GM21515 (cell line): ENCODE data around the gene NOD2.

Source experiments
- ATAC-seq: cut with Tn5 transposase; IDR thresholded peaks from one replicate; pipeline ENCODE4 v1.9.1; 2021; ENCODE audit not compliant: unreplicated experiment

Gene NOD2

DNA sequence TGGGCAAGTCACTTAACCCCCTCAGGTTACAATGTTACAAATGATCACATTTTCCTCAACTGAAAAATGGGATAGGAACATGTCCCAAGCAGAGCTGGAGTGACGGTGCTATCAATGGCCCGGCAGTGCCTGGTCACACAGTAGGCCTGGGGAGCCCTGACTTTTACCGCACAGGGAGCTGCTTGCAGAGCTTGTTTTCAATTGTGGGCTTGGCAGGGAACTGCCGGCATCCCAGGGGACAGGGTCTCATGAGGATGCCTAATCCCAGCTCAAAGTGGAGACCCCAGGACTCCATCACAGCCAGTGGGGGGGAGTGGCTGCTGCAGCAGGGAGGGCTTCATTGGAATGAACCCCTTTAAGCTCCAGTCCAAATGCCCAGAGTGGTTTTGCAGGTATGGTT is 23.7 kb upstream of the NOD2 start:
- ATAC-seq: no peak

DNA sequence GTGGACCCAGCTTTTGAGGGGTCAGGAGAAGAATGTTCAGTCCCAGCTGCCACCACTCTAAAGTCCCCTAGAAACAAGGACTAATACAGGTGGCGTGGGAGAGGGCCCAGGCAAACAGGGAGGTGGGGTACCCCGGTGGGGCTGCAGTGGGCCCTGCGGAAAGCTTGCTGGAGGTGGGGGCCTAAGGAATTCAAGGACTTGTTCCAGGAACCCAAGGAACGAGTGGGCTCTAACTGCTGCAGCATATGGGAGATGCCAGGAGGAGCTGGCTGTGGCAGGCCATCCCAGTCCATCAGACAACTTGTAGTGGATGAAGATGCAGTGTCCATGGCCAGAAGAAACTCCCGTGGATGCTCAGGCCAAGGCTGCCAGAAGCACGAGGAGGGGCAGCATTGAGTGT is 22.9 kb upstream of the NOD2 start:
- no peak for ATAC-seq

DNA sequence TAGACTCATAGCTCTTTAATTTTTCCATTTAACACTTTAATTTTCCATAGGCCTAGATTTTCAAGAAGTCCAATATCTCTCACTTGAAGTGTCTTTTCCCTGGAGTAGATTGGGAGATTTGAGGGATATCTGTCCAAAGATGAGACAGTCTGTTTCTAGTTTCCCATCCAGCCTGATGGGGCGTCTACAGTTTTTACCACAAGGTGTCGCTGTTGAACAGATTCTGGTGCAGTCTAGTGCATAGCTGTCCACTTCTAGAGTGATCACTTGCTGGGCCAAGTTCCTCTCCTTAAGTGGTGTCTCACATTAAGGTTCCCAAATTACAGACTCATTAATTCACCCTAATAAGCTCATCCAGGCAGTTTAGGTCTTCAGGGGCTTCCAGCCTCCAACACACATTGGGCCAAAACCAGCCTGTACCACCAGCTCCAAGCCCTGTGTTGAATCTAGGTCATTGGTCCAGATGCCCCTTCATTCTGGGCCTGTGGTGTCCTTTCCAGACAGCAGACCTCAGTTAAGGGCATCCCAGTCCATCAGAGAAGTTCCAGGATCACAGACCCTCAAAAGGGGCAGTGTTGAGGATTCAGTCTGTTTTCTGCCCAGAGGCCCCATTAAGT is 21.7 kb upstream of the NOD2 start:
- ATAC-seq: no peak

- ATAC-seq: no peak
Observed at GRCh38 chr16:50673496-50674275, 19.7 kb upstream of the NOD2 start.

- no peak for ATAC-seq
Observed at GRCh38 chr16:50674831-50675230, 18.6 kb upstream of the NOD2 start.

DNA sequence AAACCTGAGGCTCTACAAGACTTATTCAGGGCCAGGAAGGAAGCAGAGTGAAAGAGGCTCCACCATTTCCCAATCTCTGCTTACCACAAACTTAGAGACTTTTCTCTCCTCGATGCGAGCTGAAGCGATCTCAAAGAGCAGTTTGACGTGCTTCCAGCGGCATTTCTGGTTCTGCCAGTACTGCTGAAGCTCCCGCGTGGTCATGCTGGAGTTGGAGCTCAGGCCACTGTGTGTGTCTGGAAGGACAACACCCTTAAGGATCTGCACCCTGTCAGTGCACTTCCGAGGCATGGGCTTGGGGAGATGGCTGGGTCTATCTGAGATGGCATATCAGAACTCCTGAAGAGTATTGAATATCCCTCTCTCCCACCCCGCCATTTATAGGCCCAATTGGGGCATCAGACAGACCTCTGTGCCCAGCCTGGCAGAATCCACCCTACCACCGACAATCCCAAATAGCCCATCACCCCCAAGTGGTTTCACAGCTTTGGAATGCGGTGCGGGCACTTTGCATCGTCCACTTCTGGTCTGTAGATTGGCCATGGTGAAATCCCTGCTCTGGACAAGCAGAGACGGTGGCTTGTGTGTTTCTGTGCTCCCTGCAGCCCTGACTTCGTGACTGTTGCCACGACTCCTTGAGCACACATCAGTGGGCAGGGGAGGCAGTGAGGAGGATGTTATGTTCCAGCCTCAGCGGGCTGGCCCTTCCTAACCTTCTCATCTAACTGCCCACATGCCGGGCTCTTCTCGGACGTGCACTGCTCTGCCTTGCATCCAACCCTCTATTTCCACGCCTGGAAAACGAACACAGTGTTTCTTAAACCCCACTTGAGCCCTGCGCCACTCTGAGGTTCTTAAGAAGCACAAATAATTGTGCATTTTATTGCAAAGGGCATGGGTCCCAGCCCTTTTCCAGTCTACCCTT is 17.5 kb upstream of the NOD2 start:
- no peak for ATAC-seq

DNA sequence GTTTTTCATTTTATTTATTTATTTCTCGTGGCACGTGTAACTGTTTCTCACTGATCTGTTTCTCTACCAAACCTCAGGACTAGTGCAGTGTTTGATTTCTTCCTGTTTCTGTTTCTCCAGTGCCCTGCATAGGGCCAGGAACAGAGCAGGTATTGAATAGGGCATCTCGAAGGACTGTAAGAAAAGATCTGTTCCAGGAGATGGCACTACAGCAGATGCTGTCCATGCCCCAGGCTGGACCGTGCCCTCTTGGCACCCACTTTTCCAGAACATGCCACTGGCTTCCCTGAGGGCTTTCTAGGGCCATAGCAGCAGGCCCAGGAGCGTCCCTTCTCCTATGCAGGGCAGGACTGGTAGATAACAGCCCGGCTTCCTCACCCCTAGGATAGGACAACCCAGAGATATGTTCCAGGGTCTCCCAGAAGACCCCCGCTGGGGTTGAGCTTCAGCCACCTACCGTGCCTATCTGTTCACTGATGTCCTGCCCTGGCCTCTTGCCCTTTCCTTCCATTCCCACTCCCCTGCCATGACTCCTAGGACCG is 16.7 kb upstream of the NOD2 start:
- ATAC-seq: no peak

- ATAC-seq: no peak
Observed at GRCh38 chr16:50677351-50677750, 16.1 kb upstream of the NOD2 start.

GRCh38 chr16:50678531-50678930 is 14.9 kb upstream of the NOD2 start:
- no peak for ATAC-seq

DNA sequence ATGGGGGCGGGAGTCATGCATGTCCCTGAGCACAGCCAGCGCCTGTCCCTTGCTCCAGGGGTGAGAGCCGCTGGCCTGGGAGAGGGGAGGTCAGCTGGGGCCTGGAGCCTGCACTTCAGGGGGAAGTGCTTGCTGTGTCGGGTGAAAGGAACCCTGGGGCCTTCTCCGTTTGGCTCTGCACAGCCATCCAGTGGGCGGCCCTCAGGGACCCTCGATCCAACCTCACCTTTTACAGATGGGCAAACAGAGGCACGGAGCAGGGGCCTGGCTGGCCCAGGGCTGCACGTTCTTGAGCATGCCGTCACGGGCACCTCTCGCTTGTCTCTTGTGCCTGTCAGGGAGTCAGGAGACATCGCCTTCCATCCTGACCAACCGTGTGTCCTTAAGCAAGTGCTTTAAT is 14.1 kb upstream of the NOD2 start:
- no peak for ATAC-seq

GRCh38 chr16:50679676-50680555 is 13.5 kb upstream of the NOD2 start:
- ATAC-seq: no peak

DNA sequence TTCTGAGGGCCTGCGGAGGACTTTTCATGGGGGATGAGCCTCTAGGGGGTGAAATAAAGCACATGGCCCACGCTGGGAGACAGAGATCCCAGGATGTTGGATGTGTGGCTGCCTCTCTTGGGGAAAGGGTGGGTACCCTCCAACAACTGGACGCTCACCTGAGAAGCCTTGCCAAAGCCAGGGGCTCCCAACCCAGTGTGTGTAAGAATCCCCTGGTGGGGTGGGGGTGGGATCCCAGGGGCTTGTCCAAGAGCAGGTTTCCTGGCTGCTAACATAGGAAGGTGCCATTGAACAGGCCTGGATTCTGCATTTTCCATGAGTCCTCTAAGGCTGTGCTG is 12.9 kb upstream of the NOD2 start:
- no peak for ATAC-seq

DNA sequence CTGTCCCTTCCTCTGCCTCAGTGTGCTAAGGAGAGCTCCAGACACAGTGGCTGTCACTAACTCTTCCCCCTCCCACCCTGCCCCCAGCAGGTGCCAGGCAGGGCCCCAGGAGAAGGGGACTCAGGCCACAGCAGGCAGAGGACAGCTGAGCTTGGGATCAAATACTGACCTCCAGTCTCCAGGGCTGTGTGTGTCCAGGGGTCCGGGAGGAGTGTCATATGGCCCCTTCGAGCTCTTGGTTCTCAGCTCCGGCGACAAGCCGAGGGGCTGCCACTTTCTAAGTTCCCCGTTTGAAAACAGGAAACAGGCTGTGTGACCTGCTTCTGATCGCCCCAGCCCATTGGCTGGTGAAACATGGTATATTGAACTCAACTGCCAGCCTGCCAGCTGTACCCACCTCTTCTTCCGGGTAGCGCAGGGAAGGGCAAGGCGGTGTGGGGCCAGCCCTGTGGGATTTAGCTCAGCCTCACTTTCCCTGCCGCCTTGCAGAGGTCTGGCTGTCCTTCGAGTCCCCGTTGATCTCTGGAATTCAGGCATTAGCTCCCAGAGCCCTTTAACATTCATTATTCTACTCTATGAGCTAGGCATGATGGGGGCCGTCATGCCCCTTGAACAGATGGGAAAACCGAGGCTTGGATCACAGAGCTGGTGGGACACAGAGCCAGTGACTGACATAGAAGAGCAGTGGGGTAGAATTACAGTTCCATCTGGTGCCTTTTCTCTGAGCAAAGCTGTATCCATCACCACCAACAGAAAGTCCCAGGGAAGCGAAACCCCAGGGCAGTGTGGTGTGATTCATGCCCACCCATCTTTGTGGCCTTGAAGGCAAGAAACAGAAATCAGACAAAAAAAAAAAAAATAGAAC is 12.2 kb upstream of the NOD2 start, which contains the start of gene SNX20:
SNX20 (minus strand) TSS at position 292 of the 865 bp plus-strand sequence. CDS start 3,786 bp downstream, outside the sequence.
- peak; percentile 41 for ATAC-seq

DNA sequence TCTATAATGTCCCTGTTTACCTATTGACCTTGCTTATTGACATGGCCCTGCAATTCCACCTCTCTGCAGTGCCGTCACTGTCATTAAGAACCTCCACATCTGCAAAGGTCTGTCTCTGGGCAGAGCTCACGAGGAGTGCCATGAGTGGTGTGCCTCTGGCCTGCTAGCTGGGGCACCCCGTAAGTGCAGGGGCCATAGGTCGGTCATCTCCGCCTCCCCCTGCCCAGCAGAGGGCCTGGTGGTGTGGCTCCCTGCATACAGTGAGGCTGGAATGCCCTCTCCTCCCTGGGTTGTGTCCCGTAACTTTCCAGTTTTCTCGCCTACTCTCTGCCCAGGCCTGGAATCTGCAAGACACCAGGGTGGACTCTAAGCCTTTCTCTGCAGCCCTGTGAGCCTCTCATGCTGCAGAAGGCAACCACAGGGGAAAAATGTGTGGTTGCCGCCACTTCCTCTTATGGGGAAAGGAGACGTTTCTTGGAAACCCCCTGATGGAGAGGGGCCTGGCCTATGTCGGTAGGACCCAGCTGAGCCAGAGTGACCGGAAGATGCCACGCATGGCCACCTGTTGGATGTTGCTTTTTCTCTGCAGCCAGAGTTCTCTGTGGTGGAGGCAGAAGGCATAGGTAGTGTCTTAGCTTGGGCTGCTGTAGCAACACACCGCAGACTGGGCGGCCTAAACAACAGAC is 9.6 kb upstream of the NOD2 start:
- peak; percentile 61 for ATAC-seq

DNA sequence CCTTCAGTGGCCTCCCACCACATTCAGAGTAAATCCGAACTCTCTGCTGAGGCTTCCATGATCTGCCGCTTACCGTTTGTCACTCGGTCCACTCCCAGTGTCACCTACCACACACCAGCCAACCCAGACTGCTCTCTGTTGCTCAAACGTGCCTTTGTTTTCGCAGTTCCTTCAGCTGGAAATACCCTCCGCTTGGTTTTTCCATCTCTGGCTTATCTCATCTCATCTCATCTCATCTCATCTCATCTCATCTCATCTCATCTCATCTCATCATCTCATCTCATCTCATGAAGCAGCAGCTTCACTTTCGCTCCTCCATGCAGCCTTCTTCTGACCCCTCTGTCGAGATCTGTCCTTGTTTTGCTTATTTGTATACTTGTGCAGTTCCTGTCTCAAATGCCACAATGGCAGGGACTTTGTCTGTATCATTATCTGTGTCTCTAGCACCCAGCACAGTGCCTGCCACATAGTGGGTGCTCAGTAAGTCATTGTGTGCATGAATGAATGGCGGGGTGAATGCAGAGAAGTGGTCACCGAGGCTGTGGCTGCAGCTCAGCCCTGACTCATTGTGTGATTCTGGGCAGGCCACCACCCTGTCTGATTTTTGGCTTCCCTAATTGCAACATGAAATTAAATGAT is 8.5 kb upstream of the NOD2 start:
- ATAC-seq: no peak

DNA sequence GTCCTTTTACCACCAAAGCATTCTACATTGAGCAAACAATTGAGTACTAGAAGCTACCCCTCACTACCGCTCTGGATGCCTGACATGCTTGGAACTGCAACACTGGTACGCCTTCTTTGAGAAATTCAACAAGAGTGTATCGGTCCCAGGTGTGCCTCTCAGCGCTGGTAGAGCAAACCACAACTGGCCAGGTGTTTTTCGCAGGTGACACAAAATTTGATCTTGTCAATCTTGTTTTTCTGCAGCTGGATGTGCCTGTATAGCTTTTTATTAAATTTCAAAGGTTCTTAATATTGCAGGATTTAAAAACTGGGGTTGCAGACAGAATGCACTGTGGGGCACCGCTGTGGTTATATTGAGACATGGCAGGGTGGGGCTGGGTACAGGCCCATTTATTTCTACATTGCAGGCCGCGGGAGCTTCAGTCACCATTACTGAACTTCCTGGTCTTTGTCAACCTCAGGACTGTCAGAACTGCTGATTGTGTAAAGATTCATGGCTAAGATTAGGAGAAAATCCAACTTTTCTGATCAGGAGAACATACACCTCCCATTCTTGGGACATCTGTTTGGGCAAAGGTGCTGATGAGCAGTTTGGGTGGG is 7.8 kb upstream of the NOD2 start:
- ATAC-seq: no peak

- no peak for ATAC-seq
Observed at GRCh38 chr16:50688083-50688482, 5.3 kb upstream of the NOD2 start.

DNA sequence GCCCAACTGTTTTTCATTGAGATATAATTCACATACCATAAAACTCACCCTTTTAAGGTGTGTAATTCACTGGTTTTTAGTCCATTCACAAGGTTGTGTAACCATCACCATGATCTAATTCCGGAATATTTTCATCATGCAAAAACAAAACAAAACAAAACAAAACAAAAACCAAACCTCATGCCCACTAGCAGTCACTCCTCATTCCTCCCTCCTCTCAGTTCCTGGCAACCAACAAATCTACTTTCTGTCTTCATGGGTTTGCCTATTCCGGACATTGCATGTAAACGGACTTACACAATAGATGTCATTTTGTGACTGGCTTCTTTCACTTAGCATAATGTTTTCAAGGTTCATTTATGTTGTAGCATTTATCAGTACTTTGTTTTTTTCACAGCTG is 4.5 kb upstream of the NOD2 start:
- no peak for ATAC-seq
